Smooth muscle cell (in vitro differentiated cells): Measurements from ENCODE around the gene DNAJB13. TPM values are rescaled to one million over a fixed set of nuclear protein-coding genes. Genes with fewer than 3 reads are reported as not detected.

Experiments used
- DNase-seq: peaks from one replicate; lab custom pipeline; 2025; ENCODE audit not compliant: unreplicated experiment; lab: John Stamatoyannopoulos, UW
- H2AFZ ChIP-seq: fragments of 200-600 bp; sonication (generic); 2 replicates; pipeline ENCODE4 v1.6.0; 2016; ENCODE audit warnings: antibody characterized with exemption, low read depth, mild to moderate bottlenecking
- H3F3A ChIP-seq: fragments of 200-600 bp; sonication (generic); 2 replicates; pipeline ENCODE4 v1.6.0; 2017; ENCODE audit warnings: antibody characterized with exemption, low read depth
- H3K27ac ChIP-seq: fragments of 200-600 bp; sonication (generic); 2 replicates; pipeline ENCODE4 v1.5.1; 2016; ENCODE audit warnings: low read depth, mild to moderate bottlenecking
- H3K27me3 ChIP-seq: fragments of 200-600 bp; sonication (generic); 2 replicates; pipeline ENCODE4 v1.6.1; 2016; ENCODE audit warnings: low read depth, mild to moderate bottlenecking
- H3K36me3 ChIP-seq: fragments of 200-600 bp; sonication (generic); 2 replicates; pipeline ENCODE4 v1.5.1; 2016; ENCODE audit warnings: low read depth
- H3K4me1 ChIP-seq: fragments of 200-600 bp; sonication (generic); 2 replicates; pipeline ENCODE4 v1.5.1; 2016; ENCODE audit warnings: low read depth
- H3K4me2 ChIP-seq: fragments of 200-600 bp; sonication (generic); 2 replicates; pipeline ENCODE4 v1.6.0; 2016; ENCODE audit warnings: mild to moderate bottlenecking
- H3K4me3 ChIP-seq: fragments of 200-600 bp; sonication (generic); 2 replicates; pipeline ENCODE4 v1.5.1; 2016; ENCODE audit warnings: mild to moderate bottlenecking
- H3K79me2 ChIP-seq: fragments of 200-600 bp; sonication (generic); 2 replicates; pipeline ENCODE4 v1.6.0; 2016; ENCODE audit warnings: low read depth, mild to moderate bottlenecking
- H3K9ac ChIP-seq: fragments of 200-600 bp; sonication (generic); 2 replicates; pipeline ENCODE4 v1.6.0; 2016; ENCODE audit warnings: low read depth
- H3K9me3 ChIP-seq: fragments of 200-600 bp; sonication (generic); replicated peaks from 2 replicates; pipeline ENCODE4 v1.5.1; 2016; ENCODE audit warnings: low read depth
- H4K20me1 ChIP-seq: fragments of 200-600 bp; sonication (generic); 2 replicates; pipeline ENCODE4 v1.6.0; 2016; ENCODE audit warnings: low read depth
- WGBS: methylation state at CpG from one replicate; pipeline ENCODE4 v1.1.7; 2016; ENCODE audit warnings: low lambda C conversion rate; 5-methylcytosine and 5-hydroxymethylcytosine counted together
- polyA plus RNA-seq: library from polyadenylated mRNA; unstranded; fragments of >200 nt; fragmentation: Nextera tagmentation; extraction: Ambion mirVana; gene quantifications from 2 replicates; pipeline ENCODE4 v1.2.1, GENCODE V29; 2016
- total RNA-seq: library from RNA; depleted of rRNA; stranded (reverse); fragments of >200 nt; gene quantifications from 2 replicates; pipeline ENCODE4 v1.2.3, GENCODE V29; 2014
- TF ChIP-seq, protein P1 (sequence below): fragments of 200-600 bp; sonication (generic); IDR thresholded peaks from 2 replicates; pipeline ENCODE4 v1.5.1; 2017; ENCODE audit warnings: borderline replicate concordance, mild to moderate bottlenecking, antibody characterized with exemption; ENCODE audit not compliant: insufficient read depth, poor library complexity, severe bottlenecking

The DNAJB13 gene
- total and polyA plus RNA-seq, 2 experiments from 2014 or later: not detected

DNA sequence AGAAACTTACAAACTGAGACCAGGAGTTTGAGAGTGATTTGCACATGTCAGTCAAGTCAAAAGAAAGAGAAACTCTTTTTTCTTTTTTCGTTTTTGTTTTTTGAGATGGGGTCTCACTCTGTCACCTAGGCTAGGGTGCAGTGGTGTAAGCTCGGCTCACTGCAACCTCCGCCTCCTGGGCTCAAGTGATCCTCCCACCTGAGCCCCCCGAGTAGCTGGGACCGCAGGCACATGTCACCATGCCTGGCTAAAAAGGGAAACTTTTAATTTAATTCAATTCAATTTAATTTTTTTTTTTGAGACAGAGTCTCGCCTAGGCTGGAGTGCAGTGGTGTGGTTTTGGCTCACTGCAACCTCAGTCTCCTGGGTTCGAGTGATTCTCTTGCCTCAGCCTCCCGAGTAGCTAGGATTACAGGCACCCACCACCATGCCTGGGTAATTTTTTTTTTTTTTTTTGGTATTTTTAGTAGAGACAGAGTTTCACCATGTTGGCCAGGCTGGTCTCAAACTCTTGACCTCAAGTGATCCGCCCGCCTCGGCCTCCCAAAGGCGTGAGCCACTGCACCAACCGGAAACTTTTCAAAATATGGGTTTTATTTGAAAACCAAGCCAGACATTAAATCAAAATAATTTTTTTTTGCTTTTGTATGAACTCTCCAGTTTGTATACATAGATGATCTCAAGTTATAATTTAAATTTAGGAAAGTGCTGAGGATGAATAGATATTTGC is 48.2 kb downstream of the DNAJB13 start:
- Histone ChIP-seq H3K27me3 (no peaks in the 10 kb centered on the region), H3K4me2 (no peak overlapping the region), H4K20me1 (no peaks in the 10 kb centered on the region), H2AFZ (no peak overlapping the region), H3F3A (no peaks in the 10 kb centered on the region), H3K4me1 (no peaks in the 10 kb centered on the region), H3K36me3 (no peaks in the 10 kb centered on the region), H3K27ac (no peak overlapping the region), H3K4me3 (no peak overlapping the region), H3K79me2 (no peaks in the 10 kb centered on the region), H3K9me3 (no peaks in the 10 kb centered on the region), H3K9ac (no peak overlapping the region)
- TF ChIP-seq, protein P1, sequence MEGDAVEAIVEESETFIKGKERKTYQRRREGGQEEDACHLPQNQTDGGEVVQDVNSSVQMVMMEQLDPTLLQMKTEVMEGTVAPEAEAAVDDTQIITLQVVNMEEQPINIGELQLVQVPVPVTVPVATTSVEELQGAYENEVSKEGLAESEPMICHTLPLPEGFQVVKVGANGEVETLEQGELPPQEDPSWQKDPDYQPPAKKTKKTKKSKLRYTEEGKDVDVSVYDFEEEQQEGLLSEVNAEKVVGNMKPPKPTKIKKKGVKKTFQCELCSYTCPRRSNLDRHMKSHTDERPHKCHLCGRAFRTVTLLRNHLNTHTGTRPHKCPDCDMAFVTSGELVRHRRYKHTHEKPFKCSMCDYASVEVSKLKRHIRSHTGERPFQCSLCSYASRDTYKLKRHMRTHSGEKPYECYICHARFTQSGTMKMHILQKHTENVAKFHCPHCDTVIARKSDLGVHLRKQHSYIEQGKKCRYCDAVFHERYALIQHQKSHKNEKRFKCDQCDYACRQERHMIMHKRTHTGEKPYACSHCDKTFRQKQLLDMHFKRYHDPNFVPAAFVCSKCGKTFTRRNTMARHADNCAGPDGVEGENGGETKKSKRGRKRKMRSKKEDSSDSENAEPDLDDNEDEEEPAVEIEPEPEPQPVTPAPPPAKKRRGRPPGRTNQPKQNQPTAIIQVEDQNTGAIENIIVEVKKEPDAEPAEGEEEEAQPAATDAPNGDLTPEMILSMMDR: no peak
- 90% methylated on average over 13 of the region's 13 CpGs for WGBS
- DNase-seq: no peak

GRCh38 chr11:73999581-74000306 is 48.9 kb downstream of the DNAJB13 start:
- no peak overlapping the region for H2AFZ ChIP-seq
- H3K27ac ChIP-seq: no peak overlapping the region
- DNase-seq: no peak
- no peaks in the 10 kb centered on the region for H3K79me2 ChIP-seq
- no peaks in the 10 kb centered on the region for H3F3A ChIP-seq
- H3K36me3 ChIP-seq: no peaks in the 10 kb centered on the region
- H3K9me3 ChIP-seq: no peaks in the 10 kb centered on the region
- H3K4me1 ChIP-seq: no peaks in the 10 kb centered on the region
- no peak overlapping the region for H3K4me2 ChIP-seq
- no peaks in the 10 kb centered on the region for H4K20me1 ChIP-seq
- TF ChIP-seq, protein P1: no peak
- 85% methylated on average over 8 of the region's 8 CpGs for WGBS
- no peak overlapping the region for H3K4me3 ChIP-seq
- H3K9ac ChIP-seq: no peak overlapping the region
- no peaks in the 10 kb centered on the region for H3K27me3 ChIP-seq

DNA sequence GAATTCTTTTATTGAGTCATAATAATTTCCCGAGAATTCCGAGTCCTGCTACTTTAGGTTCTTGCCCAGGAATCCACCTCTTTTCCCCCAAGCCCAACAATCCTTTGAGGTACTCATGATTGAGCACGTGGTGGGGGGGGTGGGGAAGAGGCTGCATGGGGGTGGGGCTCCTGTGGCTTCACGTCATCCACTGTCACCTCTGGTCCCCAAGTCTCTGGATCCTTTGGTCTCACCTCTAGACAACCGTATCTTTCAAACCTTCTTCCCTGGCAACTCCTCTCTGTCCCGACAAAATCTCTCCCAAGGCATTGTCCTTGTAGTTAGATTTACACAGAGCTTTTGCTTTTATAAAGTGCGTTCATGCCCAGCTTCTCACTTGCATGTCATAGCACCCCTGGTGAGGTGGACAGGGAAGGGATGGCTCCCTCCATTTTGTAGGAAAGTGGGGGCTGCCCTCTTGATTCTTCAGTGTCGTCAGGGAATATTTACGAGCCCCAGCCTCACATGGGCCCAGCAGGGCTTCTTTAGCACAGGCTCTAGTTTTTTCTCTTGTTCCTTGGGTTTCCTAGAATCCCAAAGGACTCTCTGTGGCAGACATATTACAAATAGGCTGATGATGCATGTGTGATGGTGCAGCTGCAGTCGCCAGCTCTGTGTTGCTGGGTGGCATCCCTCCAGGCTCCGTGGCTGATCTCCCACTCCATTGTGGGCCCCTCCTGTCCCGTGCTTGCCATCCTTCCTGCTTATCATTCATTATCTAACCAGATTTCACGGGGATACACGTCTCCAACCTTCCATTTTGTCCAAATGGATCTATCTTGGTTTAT is 49.7 kb downstream of the DNAJB13 start:
- 91% methylated on average over 14 of the region's 14 CpGs for WGBS
- TF ChIP-seq, protein P1: no peak
- no peak overlapping the region for H3K9ac ChIP-seq
- no peaks in the 10 kb centered on the region for H3K79me2 ChIP-seq
- H3K27me3 ChIP-seq: no peaks in the 10 kb centered on the region
- no peaks in the 10 kb centered on the region for H4K20me1 ChIP-seq
- H3K4me1 ChIP-seq: no peaks in the 10 kb centered on the region
- no peaks in the 10 kb centered on the region for H3K9me3 ChIP-seq
- no peaks in the 10 kb centered on the region for H3K36me3 ChIP-seq
- no peak overlapping the region for H2AFZ ChIP-seq
- DNase-seq: no peak
- H3K4me2 ChIP-seq: no peak overlapping the region
- no peak overlapping the region for H3K27ac ChIP-seq
- no peaks in the 10 kb centered on the region for H3F3A ChIP-seq
- no peak overlapping the region for H3K4me3 ChIP-seq
